DMS53 (cell line): ENCODE data around the gene MYOM1.
"Not testable (repeated sequence)": the region's sequence is repeated elsewhere in the genome, so short reads cannot be mapped to it uniquely, and the experiment has no call there.

Experiments used
- DNase-seq: peaks from one replicate; lab custom pipeline; 2025; lab: John Stamatoyannopoulos, UW

MYOM1 gene

DNA sequence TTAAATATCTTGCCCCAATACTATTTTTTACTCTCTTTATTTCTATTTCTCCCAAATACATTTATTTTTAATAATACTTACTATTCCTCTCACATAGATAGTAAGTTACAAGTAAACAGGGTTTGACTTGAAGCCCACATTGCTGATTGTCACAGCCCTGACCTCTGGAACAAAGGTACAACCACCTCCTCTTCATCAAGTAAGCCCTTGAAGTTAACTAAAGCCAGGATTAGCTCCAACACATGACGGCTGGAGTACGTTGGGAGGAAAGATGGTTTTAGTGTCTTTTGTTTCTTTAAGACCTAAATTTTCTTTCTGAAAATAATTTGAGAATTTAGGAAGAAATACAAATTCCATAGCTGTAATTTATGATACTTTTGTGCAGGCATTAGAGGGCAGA is 949 bp downstream of the MYOM1 start:
- no peak for DNase-seq

DNA sequence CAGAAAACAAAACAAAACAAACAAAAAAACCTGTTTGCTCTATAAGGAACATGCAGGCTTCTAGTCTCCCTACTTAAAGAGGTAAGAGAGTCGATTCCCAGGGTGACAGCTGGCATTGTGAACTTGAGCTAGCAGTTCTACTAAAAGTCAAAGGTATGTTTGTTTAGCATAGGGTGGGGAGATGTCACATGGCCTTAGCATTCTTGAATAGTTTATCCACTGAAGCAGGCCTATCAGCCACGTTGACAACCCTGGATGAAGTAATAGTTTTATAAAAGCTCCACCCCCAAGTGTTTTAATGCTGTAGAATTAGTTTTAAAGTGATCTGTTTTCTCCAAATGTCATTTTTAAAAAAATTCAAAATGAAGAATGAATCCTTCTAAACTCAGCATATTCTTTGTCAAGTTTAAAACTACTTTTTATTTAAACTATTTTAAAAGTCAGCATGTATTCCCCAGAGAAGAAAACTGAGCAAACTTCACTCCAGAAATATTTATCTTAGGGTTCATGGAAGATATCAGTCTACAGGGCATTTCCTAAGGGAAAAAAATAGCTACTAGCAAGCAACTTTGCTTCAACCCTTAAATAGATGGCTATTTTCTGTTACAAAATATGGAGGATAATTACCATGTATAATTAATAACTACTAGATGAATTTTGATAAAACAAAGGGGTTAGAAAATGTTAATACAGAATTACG is 1.7 kb downstream of the MYOM1 start:
- peak; percentile 84 for DNase-seq

DNA sequence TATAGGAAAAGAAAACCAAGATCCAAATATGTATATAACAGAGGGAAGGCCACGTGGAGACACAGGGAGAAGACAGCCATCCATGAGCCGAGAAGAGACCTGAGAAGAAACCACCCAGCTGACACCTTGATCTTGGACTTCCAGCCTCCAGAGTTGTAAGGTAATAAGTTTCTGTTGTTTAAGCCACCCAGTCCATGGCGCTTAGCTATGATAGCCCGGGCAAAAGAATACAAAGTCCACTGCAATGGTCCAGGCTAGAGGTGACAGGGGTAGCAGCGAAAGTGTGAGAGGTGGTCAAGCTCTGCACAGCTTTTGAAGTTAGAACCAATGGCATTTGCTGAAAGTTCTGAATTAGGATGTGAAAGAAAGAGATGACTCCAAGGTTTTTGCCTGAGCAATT is 2.8 kb downstream of the MYOM1 start:
- DNase-seq, result no peak

DNA sequence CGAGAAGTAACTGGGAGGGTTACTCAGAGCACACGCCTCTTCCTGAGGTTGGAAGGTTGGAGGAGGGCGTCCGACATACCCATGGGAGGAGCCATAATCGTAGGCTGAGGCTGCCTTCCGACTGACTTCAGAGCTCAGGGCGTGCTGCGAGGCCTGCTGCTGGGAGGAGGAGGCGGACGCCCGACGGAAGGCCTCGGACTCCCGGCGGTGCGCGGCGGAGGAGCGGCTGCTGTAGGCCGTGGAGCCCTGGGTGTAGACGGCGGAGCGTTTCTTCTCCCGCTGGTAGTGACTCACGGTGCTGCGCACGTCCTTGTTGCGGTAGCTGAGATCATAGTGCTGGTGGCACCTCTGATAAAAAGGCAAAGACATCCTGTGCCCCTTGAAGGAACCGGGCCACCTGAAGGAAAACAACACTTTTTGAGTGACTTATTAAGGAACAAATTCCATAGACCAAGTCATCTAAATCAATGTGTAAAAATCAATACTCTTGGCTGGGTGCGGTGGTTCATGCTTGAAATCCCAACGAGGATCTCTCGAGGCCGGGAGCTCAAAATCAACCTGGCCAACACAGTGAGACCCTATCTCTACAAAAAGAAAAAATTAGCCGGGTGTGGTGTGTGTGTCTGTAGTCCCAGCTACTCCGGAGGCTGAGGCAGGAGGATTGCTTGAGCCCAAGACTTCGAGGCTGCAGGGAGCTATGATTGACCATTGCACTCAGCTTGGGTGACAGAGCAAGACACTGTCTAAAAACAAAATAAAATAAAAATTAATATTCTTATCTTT is 4.7 kb downstream of the MYOM1 start:
- no peak for DNase-seq

DNA sequence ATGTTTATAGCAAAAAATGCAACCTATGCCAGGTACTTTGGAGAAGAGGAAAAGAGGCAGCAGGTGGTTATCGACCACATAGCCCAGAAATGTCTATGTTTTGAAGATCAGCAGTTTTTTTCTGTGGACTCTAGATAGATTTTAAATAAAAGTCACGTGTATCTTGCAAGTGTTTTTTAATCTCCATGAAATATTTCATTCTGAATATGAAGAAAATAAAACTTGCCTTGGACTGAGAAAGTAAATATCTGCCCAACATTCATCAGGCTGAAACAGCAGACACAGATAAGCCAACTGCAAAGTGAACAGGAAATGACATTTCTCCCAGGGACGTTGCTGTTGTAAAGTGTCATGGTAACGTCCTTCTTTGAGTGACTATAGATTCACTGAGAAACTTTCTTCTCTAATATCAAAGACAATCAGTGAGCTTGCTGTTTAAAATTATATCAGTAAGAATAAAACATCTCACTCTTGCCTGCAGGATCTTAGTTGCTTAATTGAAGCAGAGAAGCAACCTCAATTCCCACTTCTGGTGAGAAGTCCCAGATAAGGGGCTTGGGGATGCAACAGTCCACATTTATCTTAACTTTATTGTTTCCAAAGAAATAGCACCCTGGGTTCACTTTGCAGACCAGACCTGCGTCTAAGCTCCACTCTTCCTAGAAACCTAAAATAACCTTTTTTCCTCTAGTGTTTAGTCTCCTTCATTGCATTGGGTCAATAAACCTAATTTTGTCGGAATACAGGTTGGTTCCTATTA is 6.3 kb downstream of the MYOM1 start:
- DNase-seq, result peak; percentile 63

DNA sequence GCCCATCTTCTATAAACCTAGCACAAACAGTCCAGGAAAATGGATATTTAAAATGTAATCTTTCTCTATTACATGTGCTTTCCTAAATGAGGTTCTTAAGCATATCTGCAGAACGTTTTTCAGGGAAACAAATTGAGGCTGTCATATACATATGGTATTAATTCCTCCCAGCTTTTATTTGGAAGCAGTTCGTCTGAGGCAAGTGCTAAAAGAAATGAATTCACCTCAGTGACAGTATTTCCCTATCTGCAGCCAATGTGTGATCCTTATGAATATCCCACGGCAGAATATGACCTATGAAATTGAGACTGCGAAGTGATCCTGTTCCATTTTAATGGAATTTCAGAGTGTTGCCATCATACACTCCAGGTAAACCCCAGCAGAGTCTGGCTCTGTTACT is 7.1 kb downstream of the MYOM1 start:
- no peak for DNase-seq

GRCh38 chr18:3211236-3211992 is 8.4 kb downstream of the MYOM1 start:
- DNase-seq, result peak; percentile 63

DNA sequence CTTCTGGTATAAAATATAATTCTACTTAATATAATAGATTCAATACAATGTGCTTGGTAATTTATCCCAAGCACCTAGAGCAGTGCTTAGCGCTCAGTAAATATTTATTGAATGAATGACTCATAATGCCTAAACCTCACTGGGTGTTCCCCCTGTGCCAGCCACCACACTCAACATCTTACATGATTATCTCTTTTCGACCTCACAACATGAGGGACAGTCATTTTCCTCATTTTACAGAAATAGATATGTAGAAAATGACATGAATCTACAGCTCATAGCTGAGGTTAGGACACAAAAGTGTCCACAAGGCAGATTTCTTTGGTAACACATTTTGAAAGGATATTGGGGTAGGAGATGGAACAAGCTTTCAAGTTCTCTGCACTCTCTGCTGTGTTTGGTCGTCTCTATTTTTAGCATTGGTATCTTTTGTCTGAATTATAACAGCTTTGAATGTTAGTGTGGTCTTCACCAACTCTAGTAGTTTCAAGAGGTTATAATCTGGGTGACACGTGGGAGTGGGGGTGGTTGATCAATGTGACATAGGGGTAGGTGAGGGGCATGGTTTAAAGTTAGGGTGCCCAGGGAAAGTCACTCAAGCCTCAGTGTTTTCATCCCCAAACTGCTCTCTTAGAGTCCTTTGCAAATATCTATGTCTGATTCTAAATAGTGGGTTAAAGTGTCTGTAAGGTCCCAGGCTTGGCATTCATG is 9.8 kb downstream of the MYOM1 start:
- peak; percentile 92 for DNase-seq

GRCh38 chr18:3207565-3207964 is 12.2 kb downstream of the MYOM1 start:
- DNase-seq, result peak; percentile 88

GRCh38 chr18:3205239-3205638 is 14.5 kb downstream of the MYOM1 start:
- no peak for DNase-seq

DNA sequence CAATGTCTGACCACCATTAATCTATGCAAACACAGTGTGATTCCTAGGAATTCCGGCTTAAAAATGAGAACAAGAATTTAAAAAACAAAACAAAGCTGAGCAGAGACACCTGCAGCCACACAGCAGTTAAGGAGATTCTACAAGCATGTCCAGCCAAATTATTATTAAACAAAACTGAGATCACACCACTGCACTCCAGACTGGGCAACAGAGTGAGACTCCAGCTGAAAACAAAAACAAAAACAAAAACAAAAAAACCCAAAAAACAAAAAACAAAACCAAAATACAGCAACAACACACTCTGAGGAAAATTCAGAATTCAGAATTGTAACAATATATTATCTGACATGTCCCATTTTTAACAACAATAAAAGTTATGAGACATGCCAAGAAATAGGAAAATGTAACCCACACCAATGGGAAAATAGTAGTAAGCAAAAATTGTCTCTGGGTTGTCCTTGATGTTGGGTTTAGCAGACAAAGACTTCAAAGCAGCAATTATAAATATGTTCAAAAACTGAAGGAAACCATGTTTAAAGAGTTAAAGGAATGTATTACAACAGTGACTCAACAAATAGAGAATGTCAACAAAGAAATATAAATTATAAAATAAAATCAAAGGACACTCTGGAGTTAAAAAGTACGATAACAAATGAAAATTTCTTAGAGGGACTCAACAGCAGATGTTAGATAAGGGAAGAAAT is 19.7 kb downstream of the MYOM1 start:
- DNase-seq, result no peak

DNA sequence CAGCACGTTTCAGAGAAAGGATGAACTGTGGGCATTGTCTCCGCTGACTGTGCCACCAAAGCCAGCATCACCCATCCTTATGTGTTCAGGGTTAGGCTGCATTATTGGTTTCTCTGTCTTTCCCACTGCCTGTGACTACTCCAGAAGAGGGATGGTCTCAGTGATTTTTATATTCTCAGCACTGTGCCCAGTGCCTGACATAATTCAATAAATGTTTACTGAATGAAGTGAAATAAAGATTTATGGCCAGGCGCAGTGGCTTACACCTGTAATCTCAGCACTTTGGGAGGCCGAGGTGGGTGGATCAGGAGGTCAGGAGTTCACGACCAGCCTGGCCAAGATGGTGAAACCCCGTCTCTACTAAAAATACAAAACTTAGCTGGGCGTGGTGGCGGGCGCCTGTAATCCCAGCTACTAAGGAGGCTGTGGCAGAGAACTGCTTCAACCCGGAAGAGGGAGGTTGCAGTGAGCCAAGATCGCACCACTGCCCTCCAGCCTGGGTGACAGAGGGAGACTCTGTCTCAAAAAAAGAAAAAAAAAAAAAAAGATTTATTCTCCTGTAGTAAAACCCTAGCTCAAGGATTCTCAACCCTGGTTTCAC is 21.4 kb downstream of the MYOM1 start:
- DNase-seq, result not testable (repeated sequence)

DNA sequence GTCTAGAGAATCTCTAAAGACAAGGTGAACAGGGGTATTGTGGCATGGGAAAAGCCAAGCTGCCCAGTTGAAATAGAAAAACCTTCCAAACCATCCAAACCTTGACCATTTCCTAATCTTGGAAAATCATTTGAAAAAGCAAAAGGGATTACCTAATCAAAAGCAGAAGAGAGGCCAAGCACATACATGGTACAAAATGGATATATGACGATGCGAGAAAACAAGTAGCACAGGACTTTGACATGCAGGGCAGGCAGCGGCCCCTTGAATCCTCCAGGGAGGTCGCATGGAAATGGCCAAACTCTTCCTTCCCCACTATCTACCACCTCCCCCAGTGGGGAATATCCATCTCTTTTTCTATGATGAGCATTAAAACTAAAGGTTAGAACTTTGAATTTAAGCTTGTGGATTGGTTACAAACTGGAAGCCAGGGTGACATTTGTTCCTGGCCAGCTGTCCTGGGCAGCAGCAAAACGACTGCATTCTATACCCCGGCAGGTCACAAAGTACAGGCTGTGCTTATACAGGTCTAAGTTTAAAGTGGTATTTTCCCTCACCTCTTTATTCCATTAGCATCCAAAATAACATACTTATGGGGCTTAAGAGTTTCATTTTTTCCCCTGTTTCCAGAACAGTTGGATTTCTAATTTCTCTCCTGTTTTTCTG is 24.7 kb downstream of the MYOM1 start:
- no peak for DNase-seq

DNA sequence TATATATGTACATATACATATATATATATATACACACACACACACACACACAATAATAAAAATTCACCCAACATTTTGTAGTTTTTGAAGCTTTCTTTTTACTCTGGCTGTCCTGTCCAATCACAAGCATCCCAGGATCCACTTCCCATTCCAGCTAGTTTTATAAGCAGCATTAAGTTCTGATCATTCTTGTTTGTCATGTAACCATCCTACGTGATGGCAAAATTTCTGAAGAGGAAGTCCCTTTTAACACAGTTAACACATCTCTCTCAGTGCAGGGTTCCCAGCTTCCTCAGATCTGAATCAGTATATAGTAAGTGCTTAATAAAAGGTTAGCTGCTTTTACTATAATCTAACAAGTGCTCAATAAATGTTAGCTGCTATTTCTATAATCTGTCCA is 26.4 kb downstream of the MYOM1 start:
- no peak for DNase-seq

GRCh38 chr18:3192752-3193151 is 27.0 kb downstream of the MYOM1 start:
- DNase-seq, result no peak

DNA sequence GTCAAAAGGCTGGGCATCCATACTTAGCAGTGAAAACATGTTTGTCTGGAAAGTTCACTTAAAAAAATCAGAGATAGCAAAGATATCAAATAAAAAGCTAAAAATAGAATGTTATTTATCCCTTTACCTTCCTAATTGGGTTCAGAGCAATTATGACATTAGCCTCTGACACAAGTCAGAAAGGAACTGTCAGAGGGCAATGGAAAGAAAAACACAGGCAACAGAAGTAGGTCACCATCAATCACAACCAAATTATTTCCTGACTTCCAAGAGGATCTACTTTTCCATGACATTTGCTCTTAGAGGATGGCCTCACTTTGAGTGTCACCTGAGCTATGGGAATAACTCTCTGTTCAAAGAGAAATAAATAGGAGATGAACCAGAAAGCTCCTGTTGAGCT is 27.5 kb downstream of the MYOM1 start:
- DNase-seq, result no peak

- no peak for DNase-seq
Observed at GRCh38 chr18:3190610-3191009, 29.2 kb downstream of the MYOM1 start.

DNA sequence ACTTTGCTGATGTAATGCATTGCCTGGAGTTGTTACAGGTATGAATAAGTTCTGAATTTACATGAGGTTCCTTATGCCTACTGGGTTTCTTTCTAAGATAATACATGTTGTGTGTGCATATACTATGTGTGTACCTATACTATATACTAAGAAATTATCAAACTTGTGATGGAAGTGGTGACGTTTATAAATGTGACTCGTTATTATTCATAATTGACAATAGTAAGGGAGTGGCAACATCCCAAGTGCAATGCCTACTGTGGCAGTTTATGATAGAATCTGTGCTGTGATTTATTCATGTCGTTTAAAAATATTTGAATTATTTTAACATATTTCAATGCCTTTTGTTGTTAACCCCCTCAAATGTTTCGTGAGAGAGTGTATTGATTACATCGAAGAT is 29.9 kb downstream of the MYOM1 start:
- DNase-seq, result no peak

DNA sequence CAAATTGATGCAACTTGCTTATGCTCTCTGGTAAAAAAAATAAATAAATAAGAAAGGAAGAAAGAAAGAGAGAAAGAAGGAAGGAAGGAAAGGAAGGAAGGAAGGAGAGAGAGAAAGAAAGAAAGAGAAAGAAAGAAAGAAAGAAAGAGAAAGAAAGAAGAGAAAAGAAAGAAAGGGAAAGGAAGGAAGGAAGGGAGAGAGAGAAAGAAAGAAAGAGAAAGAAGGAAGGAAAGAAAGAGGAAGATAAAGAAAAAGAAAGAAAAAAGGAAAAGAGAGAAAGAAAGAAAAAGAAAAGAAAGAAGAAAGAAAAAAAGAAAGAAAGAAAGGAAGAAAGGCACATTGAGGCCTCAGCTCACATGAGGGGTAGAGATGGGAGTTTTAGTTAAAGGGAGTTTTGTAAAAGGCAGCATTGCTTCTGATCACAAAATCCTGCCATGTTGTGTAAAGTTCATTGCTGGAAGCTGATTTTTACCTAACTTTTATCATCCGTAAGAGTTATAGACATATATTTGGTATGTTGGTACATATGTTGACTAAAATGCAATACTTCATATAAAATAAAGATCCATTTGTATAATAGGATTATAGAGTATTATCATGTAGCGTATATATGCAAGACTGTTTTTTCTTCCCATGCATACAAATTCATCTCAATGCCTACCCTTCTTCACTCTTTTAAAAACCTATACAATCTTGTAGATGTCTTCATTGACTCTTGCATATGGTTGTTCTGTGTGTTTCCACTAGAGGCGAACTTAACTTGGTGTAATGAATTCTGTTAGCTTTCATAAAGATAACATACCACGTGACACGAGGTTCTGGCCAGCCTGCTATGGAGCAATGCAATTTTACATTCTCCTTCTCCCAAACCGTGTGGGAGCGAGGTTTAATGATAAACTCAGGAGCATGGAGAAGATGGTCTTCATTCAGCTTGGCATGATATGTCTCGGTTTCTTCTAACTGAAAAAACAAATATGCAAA is 32.8 kb downstream of the MYOM1 start:
- peak; percentile 43 for DNase-seq
